ENCODE measurements around the gene SMAD3.

Gene SMAD3

DNA sequence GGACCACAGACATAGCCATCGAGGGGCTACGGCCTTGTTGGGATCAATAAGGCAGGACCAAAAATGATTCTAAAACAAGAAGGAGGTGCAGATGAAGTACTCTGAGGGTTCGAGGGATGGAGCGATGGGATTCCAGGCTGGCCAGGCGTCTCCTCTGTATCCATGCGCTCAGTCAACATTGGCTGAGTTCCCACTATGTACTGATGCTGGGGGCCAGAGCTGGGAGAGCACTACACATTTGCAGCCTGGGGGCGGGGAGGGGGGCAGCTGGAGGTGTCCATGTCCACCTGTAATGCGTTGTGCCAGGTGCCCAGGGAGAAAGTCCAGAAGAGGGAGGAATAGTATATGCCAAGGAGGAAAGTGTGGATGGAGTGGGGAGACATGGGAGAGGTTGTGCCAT lies 107.6 kb downstream of the SMAD3 start:
- no peak for DNase-seq (ENCODE audit: low read depth)
- no peak for TF ChIP-seq CTCF (IDR thresholded peaks at IDR 0.05; ENCODE audit: low read depth, low read length, missing control alignments)
- no peak overlapping the region for H3K4me3 ChIP-seq (ENCODE audit: low read depth, low read length)

DNA sequence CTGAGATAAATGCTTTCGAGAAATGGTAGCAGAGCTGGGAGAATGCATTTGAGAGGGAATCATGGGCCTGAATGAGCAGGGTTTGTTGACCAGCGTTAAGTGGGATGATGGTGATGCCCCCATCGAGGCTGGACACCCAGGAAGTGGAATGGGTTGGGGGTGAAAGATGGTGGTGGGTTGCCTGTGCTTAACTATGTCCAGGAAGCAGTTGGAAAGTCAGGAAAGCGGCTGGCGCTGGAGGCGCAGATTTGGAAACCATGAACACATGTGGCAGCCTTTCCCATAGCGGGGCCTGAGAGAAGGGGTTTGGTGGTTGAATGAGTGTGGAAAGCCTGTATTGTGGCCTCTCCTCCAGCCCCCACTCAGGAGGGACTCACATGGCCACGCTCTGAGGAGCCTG lies 108.4 kb downstream of the SMAD3 start:
- H3K4me3 ChIP-seq (ENCODE audit: low read depth, low read length): no peak overlapping the region
- TF ChIP-seq CTCF (IDR thresholded peaks at IDR 0.05; ENCODE audit: low read depth, low read length, missing control alignments): no peak
- no peak for DNase-seq (ENCODE audit: low read depth)

GRCh38 chr15:67174446-67174845 lies 109.0 kb downstream of the SMAD3 start:
- no peak for DNase-seq (ENCODE audit: low read depth)
- TF ChIP-seq CTCF (IDR thresholded peaks at IDR 0.05; ENCODE audit: low read depth, low read length, missing control alignments): no peak
- no peak overlapping the region for H3K4me3 ChIP-seq (ENCODE audit: low read depth, low read length)

DNA sequence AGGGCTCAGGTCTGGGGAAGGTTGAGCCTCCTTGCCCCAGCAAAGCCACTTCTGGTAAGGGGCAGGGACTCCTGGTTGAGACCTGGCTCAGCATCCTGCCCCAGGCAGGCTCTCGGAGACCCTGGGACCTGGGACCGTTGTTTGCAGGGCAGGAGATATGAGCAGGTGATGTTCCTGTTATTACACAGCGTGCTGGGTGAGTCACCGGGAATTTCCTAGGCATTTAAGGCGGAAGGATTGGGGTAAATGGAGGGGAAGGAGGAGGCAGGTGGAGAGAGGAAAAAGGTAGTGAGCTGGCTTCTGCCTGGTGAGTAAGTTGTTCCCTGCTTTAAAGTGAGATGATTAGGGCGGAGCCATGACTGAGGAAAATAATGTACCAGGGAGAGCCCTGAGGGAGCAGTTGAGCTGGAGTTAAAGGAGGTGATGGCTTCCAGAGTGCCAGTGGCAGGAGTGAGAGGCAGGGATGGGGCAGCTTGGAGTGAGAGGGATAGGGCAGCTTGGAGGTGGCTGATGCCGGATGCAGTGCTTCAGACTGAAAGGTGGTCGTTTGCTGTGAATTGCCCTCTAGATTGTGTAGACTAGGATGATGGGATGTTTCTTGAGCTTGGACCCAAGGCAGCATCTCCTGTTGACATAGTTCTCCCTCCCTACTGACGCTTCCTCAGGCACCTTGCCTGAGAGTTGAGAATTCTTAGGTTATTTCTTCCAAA lies 109.6 kb downstream of the SMAD3 start:
- TF ChIP-seq CTCF (IDR thresholded peaks at IDR 0.05; ENCODE audit: low read depth, low read length, missing control alignments): no peak
- DNase-seq (ENCODE audit: low read depth): no peak
- H3K4me3 ChIP-seq (ENCODE audit: low read depth, low read length): no peak overlapping the region

GRCh38 chr15:67175643-67176071 lies 110.3 kb downstream of the SMAD3 start:
- no peak for DNase-seq (ENCODE audit: low read depth)
- no peak for TF ChIP-seq CTCF (IDR thresholded peaks at IDR 0.05; ENCODE audit: low read depth, low read length, missing control alignments)
- no peak overlapping the region for H3K4me3 ChIP-seq (ENCODE audit: low read depth, low read length)

DNA sequence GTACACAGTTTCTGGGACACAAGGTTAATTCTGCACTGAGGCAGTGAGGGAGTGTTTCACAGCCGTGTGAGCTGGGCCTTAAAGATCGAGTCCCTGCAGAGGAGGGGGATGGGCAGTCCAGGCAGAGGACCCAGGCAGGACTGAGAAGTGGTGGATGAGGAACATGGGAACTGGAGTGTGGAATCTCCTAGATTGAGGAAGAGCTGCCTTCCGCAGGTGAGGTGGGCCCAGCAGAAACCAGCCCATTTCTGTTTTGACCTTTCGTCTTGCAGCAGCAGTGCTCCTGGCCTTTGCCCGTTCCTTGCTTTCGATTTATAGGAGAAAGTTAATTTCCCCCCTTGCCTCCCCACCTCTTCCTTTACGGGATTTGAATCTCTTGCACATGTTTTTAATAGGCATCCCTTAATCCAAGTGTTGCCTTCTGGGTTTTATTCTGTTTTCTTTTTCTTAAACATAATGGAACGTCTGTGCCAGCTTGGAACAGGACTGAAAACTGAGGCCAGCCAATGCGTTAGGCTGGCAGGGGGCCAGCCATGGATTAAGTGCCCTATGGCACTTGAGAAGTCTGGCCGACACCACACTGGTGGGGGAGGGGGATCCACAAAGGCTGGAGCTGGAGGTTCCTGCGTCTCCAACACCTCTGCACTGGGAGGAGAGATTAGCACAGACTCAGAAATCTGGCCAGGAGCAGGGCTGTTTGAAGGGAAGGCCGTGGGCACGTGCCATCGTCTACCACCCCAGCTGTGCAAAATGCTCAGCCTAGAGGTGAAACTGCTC lies 111.0 kb downstream of the SMAD3 start:
- DNase-seq (ENCODE audit: low read depth): no peak
- H3K4me3 ChIP-seq (ENCODE audit: low read depth, low read length): no peak overlapping the region
- no peak for TF ChIP-seq CTCF (IDR thresholded peaks at IDR 0.05; ENCODE audit: low read depth, low read length, missing control alignments)
